GM21723 (cell line): ENCODE results near the gene TMEM108.

Experiments used
- ATAC-seq: cut with Tn5 transposase; IDR thresholded peaks from one replicate; pipeline ENCODE4 v1.9.1; 2021; ENCODE audit warnings: mild to moderate bottlenecking, moderate library complexity; ENCODE audit not compliant: unreplicated experiment

TMEM108 gene

DNA sequence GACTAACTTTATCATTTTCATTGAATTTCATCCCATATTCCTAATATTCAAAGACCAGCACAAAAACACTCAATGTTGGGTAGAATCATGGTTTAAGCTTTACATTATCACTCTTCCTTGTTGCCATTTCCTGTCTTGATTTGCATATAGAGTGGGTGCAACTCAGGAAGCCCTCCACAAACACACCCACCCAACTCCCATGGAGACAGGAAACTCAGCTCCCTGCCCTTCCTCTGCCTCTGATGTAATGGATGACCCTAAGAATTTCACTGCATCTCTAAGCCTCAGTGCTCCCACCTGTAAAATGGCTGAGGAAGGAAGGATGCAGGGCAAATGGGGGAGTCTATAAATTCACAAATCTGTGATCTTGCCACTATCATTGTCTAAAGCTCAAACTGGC lies 263.5 kb downstream of the TMEM108 start:
- no peak for ATAC-seq

DNA sequence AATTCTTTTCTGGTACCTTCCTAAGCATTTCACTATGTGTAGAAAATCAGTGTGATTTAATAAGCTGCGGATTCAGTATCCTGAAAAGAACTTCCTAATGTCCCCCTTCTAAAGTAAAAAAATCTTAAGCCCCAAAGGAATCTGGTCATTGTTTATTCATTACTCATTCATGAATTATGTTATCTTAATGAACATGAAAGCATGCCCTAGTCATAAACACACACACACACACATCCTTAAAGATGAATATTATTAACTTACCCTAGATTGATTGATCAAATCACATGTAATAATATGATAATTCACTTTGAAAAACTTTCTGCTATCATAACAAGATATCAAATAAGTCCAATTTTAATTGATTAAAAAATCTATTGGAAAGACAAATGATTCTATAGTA lies 265.2 kb downstream of the TMEM108 start:
- ATAC-seq: no peak

DNA sequence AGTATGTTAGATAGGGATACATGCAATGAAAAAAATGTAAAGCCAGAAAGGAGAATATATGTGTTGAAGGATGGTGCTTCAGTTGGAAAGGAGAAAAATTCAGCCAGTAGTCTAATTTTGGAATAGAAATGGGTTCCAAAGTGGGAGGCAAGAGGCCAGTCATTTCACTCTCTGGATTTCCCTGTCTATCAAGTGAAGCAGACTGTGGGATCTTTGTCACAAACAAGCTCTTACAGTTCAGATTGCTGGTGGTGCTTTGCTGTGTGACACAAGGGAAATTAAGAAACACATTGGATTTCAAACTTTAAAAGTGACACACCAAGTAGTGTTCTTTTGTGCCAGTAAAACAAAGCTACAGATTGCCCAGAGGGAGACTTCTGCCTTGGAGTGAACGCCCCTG lies 279.7 kb downstream of the TMEM108 start:
- ATAC-seq: no peak

DNA sequence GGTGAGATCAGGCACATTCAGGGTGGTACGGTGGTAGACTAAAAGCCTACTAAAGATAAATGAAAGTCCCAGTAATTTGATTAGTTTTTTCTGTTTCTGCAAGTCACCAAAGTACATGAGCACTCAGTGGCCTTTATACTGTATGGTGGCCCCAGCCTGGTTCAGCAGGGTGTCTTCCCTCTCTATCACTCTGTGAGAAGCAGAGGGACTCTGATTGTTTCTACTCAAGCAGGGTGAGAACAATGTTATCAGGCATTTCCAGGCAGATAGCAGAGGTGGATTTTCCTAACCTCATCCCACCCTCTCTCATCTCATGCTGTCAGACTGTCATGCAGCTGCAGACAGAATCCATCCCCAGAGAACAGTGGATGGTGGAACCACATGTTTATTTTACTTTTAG lies 290.2 kb downstream of the TMEM108 start:
- no peak for ATAC-seq

DNA sequence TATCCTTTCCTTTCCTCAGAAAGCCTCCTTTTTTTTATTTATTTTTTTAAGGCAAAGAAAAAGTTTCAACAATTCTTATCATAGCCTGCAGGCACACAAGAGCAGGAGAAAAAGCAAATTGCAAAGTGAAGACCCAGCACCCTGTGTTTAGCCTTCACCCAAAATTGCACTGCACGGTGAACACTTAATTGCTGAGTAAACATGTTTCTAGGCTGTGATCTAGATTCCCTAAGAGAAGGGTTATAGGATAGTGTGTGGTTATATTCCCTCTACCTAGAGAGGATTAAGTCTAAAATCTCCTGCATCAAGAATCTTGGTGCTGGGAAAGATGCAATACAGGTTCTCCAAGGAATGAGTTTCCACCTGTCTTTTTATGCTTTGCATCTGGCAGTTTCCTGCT lies 291.4 kb downstream of the TMEM108 start:
- ATAC-seq: no peak

DNA sequence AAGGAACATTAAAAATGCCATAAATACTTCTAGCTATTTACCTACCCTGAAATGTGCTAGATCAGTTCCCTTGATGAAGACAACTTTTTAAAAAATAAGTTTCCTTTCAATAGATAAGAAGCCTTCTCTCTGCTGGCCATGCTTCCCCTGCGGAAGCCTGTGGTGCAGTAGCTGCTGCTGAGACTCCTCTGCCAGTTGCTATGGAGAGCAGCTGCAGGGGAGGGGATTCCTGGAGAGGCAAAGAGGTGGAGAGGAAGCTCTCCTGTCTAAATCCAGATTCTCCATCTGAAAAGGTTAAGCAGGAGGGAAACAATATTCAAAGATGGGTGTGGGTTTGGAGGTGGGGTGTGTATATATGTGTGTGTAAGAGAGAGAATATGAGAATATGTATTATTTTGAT lies 291.9 kb downstream of the TMEM108 start:
- ATAC-seq: no peak

DNA sequence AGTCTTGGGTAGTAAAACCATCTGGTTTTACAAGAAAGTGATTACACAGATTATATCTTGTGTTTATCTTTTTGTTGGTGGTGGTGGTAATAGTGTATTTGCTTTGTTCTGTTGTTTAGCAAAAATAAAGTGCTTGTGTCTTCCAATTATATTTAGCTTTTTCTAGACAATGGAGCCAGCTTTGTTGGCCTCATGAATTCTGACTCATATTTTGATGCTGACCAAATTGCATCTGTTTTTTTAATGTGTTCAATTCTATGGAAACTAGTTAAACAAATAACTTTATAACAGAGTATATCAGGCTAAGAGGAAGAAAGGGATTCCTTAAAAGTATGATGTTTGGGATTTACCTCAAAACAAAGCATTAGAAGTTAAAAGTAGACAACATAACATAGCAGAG lies 292.3 kb downstream of the TMEM108 start:
- no peak for ATAC-seq

DNA sequence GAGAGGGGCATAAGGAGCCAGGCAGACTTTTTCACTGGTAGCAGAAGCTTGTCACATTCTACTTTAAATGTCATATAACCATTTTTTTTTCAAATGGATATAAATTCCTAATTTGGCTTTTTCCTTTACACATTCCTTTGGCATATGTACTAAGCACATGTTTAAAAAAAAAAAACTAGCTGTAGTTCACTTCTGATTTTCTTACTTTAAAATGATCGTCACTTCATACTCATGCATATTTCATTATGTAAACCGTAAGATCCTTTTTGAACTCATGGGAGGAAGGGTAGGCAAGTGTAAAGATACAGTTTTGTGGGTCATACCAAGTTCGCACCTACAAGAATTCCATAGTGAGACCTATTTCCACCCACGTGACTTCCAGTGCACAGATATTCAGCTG lies 316.5 kb downstream of the TMEM108 start:
- ATAC-seq: no peak

DNA sequence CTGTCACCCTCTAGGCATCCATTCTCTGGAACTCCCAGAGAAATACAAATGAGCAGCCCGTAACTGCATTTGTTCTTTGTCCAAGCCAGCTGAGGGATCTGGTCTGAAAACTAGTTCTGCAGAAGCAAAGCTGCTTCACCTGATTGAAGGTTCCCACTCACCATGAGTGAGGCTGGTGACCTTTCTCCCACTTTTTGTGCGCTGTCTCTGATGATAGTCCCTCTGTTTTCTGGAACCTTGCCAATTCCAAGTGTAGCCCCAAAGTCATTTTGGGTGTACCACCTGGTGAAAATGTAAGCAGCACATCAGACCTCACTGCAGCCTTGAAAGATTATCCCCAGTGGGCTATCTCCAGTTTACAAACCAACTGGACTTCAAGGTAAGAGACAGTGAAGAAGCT lies 322.3 kb downstream of the TMEM108 start:
- no peak for ATAC-seq

DNA sequence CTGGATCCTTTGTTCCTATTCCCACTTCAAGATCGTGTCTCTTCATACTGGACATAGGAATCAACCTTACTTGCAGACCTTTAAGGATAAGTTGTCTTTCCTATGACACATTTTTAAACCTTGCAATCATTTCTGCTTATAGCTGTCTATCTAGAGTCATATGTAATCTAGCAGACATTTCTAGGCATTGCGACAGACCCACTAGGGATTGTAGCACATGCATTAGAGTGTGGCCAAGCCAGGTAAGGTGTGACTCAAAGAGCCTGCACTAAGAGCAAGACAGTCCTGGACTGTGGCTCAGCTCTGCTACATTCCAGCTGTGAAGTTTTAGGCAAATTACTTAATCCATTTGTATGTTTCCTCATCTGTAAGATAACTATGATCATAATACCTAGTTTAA lies 322.8 kb downstream of the TMEM108 start:
- ATAC-seq: no peak

DNA sequence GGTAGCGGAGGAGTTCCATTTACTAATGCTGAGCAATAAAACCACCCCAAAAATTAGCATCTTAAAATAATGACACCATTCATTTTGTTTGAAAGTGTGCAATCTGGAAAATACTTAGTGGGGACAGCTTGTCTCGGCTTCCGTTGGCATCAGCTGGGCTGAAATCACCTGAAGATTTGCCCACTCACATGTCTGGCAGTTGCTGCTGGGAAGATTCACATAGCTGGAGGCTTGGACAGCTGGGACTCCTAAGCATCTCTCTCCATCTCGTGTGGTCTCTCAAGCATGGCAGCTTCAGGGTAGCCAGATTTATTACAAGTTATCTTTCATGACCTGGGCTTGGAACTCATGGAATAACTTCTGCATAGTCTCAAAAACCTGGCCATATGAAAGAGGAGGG lies 323.2 kb downstream of the TMEM108 start:
- ATAC-seq: no peak

DNA sequence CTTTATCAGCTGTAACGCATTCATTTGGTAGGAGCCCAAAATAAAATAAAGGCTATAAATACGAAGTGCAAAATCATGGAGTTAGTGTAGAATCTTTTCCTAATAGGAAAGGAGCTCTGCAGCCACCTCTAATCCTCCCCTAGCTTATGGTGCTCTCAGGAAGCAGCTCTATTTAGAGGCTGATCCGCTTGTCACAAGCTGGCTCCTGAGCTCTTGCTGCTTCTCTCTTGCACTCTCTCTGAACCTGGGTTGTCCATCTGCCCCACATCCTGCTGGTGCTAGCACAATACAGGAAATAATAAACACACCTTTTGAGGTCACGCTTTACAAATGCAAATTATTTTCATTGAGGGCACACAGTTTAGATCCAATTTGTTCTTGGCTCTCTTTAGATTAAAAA lies 324.3 kb downstream of the TMEM108 start:
- no peak for ATAC-seq

DNA sequence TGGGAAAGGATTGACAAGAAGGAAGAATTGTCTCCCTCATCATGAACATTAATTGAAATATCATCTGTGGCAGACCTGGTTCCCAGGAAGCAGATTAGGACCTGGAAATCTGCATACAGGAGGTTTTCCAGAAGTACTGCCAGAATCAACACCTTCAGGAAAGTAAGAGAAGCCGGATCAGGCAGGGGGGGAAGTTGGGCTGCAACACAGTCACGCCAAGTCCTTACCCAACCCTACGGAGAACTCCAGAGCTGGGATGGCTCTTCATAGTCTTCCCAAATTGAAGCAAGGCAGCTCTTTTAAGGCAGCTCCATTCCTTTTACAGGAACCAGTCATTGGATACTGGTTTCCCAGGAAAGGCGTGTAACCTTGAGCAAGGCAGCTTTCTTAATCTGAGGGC lies 326.5 kb downstream of the TMEM108 start:
- ATAC-seq: no peak

DNA sequence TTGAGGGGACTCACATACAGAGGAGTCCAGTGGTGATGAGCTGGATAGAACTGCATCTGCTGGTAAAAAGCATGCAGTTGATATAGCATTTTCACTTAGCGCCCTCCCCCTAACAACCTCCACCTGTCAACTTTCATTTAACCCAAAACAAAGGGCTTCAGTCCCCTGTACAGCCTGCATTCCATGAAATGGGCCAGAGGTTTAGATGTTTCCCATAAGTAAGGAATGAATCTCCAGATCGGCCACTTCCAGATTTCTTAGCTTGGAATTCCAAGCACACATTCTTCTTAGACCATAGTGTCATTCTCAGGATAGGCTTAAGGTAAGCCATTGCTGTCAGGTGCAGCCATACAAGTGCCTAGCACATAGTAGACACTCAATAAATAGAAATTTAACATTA lies 328.7 kb downstream of the TMEM108 start:
- no peak for ATAC-seq

DNA sequence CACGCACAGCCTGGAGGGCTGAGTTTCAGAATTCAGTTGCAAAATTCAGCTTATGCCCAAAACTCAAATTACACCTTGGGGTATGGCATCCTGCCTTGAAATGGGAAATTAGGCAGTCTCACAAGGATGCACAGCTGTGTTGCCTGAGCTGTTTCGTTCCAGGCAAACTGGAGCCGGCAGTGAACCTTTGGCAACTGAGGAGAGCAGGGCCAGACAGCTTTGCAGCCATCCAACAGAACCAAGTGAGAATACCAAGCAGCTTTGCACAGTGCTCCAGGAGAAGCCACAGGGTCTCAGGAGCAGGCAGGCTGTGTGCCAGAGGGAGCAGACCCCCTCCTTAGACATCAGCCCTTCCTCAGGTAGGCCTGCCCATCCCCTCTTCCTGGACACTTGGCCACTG lies 329.2 kb downstream of the TMEM108 start:
- ATAC-seq: no peak

DNA sequence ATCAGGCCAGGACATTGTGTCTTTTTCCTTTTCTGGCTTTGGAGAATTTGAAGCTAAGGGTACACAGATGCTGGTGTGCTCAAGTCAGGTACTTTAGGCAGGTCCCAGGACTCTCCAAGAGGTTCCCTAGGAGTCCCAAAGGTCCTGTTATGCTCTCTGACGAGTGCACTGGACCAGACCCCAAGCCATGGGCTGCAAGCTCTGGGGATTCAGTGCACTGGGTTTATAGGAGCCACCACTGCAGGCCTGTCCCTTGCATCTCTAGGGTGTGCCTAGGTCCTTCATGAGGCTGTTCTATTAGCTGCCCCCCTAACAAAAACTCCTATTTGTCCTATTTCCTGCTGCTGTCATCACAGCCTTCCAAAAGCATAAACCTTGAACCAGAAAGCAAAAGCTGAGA lies 329.8 kb downstream of the TMEM108 start:
- ATAC-seq: no peak

DNA sequence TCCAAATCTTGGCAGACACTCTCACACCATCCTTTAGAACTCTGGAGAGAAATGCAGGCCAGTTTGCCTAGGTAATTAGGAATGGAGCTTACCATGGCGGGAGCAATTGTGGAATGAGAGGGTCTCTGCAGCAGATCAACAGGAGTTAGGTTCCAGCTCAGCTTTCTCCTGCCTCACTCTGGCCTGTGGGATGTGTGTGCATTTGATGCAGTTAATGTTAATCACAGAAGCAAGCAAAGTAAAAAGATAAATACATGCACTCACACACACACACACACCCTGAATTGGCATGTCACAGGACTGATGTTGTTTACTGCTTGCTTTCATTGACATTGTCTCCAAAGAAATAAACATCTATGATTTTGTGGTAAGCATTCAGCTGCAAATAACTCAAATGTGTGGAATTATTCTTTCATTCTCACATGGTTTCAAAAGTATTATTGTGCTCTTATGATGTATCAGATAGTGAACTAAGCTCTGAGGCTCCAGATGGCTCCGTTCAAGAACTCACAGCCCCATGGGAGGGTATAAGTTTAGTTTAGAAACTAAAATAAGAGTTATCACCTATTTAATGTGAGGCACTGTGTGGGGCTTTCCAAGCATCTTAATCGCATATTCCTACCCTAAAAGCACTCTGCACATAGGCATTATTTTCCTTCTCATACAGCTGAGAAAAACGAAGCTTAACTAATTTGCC lies 330.3 kb downstream of the TMEM108 start:
- no peak for ATAC-seq

DNA sequence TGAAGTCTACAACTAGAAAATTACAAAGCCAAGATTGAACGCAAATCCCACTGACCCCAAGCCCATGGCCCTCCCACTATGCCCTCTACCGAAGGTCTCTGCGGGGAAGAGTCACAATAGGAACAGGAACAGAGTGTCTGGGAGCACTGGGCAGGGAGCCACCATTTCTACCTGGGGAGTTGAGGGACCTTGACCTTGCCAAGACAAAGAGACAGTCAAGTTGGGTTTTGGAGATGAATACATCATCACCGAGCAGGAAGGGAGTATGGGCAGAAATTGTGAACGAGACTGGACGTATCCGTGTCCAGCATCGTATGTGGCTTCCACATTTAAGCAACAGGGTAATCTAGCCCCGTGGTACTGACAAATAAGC lies 330.9 kb downstream of the TMEM108 start:
- ATAC-seq: no peak

DNA sequence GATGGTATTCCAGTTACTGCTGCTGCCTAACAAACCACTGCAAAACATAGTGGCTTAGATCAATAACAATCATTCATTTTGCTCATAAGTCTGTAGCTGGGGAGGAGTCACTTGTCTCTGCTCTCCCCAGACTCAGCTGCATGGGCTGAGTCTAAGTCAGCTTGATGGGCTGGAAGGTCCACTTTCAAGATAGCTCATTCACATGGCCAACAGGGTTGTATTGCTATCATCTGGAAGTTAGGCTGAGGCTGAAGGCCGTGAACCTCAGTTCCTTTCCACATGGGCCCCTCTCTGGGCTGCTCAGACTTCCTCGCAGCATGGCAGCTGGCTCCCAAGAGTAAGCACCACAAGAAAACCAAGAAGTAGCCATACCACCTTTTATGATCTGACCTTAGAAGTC lies 333.0 kb downstream of the TMEM108 start:
- no peak for ATAC-seq

DNA sequence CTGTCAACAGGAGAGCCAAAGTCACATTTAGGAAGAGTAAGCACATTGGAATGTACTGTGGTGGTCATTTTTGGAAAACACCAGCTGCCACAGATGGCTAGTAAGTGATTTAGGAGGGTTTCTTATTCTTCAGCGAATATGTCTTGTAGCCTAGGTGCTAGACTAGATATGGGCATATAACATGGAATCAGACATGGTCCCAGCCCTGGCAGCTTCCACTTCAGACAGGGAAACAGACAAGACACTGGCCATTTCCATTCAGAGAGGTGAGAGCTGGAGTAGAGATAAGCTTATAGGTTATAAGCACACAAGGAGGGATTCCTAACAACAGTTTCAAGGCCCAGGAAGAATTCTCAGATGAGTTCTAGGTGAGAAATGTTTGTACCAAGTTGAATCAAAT lies 333.5 kb downstream of the TMEM108 start:
- ATAC-seq: no peak

DNA sequence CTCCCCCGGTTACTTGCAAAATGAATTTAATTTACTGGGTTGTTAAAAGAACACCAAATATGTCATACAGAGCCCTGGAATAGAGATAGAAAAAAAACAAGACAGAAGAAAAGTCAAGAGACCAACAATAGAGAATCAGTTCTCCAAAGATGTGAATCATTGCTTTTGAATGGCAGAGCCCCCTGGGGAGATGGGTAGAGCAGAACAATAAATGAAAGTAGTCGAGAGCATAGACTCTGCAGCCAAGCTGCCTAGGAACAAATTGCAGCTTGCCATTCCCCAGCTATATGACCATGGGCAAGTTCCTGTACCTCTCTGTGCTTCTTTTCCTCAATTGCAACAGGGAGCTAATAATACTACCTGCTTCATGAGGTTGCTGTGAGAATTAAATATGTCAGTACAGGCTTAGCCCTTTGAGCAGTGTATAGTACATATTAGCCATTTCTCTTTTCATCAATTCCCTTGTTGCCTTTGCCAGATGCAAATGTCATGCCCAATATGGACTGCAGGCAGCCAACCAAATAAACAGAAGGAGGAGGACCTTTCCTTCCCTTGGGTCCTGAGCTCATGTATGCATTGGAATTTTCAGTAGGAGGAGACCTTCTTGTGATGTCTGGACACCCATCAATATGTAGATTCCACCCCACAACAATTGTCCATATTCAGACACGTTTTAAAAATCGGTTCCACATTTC lies 336.7 kb downstream of the TMEM108 start:
- ATAC-seq: no peak

DNA sequence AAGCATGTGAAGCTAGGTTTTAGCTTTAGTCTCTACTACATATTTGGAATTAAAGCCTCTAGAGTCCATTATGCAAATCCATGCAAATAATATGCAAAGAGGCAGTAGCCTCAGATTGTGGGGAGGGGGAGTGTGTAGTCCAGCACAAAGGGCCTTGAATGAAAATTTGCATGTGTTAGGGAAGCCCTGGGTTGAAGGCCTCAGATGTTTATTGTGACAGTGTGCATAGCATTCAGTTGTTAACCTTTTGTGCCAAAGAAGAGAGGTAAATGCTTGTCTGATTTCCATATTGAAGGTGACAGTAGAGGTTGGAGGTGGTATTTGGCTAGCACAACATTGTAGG lies 337.2 kb downstream of the TMEM108 start:
- no peak for ATAC-seq

DNA sequence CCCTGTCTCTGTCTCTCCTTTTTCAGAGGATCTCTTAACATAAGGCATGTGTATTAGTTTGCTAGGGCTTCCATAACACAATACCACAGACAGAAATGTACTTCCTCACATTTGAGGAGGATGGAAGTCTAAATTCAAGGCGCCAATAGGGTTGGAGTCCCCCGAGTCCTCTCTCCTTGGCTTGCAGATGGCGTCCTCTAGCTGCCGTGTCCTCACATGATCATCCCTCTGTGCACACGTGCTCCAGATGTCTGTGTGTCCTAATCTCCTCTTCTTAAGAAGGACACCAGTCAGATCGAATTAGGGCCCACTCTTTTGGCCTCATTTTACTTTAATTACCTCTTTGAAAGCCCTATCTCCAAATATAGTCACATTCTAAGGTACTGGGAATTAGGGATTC lies 338.6 kb downstream of the TMEM108 start:
- no peak for ATAC-seq
